22Rv1 (cell line): ENCODE data around the gene LTBP1.

Source experiments
- CTCF ChIP-seq: fragments of 450-650 bp; IDR thresholded peaks from 2 replicates; pipeline ENCODE4 v1.5.1; 2017; ENCODE audit warnings: mild to moderate bottlenecking
- ZFX ChIP-seq: fragments of 450-650 bp; IDR thresholded peaks from 2 replicates; pipeline ENCODE4 v1.6.1; 2017; ENCODE audit warnings: antibody characterized with exemption, borderline replicate concordance

DNA sequence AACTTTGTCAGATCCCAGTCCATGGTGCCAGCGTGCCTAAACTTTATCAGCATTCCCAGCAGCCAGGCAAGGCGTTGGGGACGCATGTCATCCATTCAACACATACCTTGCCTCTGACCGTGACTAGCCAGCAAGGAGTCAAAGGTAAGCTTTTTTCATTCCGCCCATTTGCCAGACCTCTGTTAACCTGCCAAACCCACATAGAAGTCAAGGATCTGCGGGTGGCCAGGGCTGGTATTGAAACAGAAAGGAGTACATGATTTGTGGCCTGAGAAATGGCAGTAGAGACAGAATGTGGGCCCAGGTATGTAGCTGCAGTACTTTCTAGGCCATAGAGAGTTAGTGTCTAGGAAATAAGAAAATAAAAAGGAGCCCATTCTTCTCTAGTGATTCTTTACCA is 240.2 kb downstream of the LTBP1 start:
- no peak for TF ChIP-seq CTCF
- no peak for TF ChIP-seq ZFX
